ENCODE data around the gene CAMK1.

Gene CAMK1

DNA sequence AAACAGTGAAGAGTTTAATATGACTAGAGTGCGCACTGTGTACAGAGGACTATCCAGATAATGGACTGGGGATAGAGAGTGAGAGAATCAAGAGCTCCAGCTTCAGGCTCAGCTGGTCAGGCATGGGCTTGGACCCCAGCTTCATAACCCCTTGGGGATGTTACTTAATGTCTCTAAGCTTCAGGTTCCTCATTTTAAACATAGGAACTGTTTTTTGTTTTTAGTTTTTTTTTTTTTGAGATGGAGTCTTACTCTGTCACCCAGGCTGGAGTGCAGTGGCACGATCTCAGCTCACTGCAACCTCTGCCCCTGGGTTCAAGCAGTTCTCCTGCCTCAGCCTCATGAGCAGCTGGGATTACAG is 48.1 kb downstream of the CAMK1 start:
- Mint-ChIP-seq H3K4me3 (no peak overlapping the region), H3K4me1 (peaks cover under 1% of the 10 kb centered on the region), H3K27ac (ENCODE audit: low read depth) (no peak overlapping the region), H3K36me3 (ENCODE audit: insufficient read depth) (peaks cover 4% of the 10 kb centered on the region), H3K9me3 (no peaks in the 10 kb centered on the region), H3K27me3 (no peaks in the 10 kb centered on the region)
- no peak for DNase-seq (ENCODE audit: low spot score in 2 of 2)
- ATAC-seq (replicated peaks; ENCODE audit: extremely low read depth, poor library complexity, severe bottlenecking): no peak

DNA sequence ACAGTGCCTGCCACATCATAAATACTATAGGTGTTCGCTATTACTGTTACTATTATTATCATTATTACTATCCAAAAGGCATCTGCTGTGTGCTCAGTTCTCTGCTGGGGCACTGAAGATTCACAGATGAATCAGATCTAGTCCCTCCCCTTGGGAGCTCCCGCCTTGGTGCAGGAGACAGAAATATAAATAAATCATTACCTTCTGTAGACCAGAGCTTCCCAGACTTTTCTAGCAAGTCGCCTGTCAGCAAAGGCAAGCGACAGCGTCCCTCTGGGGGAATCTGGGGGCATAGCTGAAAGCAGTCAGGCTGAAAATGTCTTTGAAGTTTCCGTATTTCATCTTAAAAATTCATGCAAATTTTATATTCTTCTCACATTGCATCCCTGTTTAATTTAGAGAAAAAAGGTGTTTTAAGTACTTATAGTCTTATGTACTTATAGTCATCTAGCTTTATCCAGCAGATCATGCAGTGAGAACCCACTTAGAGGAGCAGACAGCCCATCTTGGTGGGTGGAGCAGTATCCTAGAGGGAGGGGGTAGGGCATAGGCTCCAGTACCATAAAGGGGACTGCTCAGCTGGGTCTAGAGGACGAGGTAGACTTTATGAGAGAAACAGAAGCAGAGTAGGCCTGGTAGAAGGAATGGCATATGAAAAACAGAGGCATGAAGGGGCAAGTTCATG is 48.6 kb downstream of the CAMK1 start:
- ATAC-seq (replicated peaks; ENCODE audit: extremely low read depth, poor library complexity, severe bottlenecking) (no peak), DNase-seq (ENCODE audit: low spot score in 2 of 2) (no peak)
- no peak overlapping the region for H3K27ac Mint-ChIP-seq (ENCODE audit: low read depth)

DNA sequence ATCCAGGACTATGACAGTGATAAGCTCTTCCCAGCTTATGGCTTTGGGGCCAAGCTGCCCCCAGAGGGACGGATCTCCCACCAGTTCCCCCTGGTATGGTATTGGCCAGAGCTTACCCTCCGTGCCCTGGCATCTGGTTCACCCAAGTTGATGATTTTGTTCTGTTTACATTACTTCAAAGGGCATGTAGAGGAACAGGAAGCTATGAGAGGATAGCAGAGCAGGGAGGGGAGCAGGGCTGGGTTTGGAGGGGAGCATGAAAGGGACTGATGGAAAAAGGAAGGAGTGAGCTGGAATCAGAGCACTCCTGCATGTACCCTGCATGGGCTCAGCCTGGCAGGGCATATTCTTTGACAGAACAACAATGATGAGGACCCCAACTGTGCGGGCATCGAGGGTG is 51.6 kb downstream of the CAMK1 start:
- Mint-ChIP-seq H3K36me3 (ENCODE audit: insufficient read depth) (no peaks in the 10 kb centered on the region), H3K27me3 (no peaks in the 10 kb centered on the region), H3K9me3 (no peaks in the 10 kb centered on the region), H3K4me3 (no peak overlapping the region), H3K4me1 (no peaks in the 10 kb centered on the region), H3K27ac (ENCODE audit: low read depth) (no peak overlapping the region)
- no peak for DNase-seq (ENCODE audit: low spot score in 2 of 2)
- no peak for ATAC-seq (replicated peaks; ENCODE audit: extremely low read depth, poor library complexity, severe bottlenecking)

More for the DNA sequence above, 48.6 kb downstream of the CAMK1 start:
- Mint-ChIP-seq H3K27me3 (no peaks in the 10 kb centered on the region), H3K4me1 (no peaks in the 10 kb centered on the region), H3K9me3 (no peaks in the 10 kb centered on the region), H3K4me3 (no peak overlapping the region), H3K36me3 (ENCODE audit: insufficient read depth) (peaks cover 4% of the 10 kb centered on the region)

DNA sequence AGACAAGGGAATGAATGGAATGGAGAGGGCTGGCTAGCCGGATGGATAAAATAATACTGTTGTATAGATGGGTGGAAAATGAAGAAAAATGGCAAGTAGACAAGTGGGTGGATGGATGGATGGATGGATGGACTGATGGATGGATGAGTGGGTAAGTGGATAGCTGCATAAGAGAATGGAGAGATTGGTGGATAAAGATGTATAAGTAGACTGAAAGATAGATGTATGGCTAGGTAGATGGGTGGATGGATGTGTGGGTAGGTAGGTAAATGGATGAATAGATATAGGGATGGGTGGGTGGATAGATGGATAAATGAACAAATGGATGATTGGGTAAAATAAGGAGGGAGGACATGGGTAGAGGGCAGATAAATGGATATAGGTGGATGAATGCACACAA is 52.2 kb downstream of the CAMK1 start:
- no peaks in the 10 kb centered on the region for H3K9me3 Mint-ChIP-seq
- no peak overlapping the region for H3K27ac Mint-ChIP-seq (ENCODE audit: low read depth)
- H3K4me3 Mint-ChIP-seq: no peak overlapping the region
- no peak for ATAC-seq (replicated peaks; ENCODE audit: extremely low read depth, poor library complexity, severe bottlenecking)
- no peaks in the 10 kb centered on the region for H3K4me1 Mint-ChIP-seq
- no peaks in the 10 kb centered on the region for H3K36me3 Mint-ChIP-seq (ENCODE audit: insufficient read depth)
- no peaks in the 10 kb centered on the region for H3K27me3 Mint-ChIP-seq
- no peak for DNase-seq (ENCODE audit: low spot score in 2 of 2)

DNA sequence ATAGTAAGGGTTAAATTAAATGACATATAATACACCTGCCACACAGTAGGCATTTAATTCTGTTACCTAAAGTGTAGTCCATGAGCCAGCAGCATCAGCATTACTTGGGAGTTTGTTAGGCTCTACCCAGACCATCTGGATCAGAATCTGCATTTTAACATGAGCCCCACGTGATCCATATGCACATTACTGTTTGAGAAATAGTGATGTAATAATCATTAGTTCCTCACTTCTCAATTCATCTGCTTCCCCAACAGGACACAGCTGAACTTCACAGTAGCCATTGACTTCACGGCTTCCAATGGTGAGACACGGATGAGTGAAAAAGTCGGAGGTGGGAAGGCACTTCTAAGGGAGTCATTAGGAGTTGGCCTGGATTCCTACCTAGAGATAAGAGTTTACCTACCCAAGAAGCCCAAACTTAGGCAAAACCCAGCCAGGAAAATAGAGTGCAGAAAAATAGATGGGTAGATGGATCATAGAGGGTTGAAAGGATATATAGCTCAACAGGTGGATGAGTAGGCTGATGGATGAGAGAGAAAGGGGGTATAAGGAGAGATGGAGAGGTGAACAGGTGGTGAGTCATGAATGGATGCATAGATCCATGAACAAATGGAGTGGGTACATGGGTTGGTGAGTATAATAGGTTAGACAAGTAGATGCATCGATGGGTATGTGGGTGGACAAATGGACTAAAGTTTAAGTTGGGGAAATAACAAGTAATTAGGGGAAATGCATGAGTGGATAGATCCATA is 52.8 kb downstream of the CAMK1 start:
- DNase-seq (ENCODE audit: low spot score in 2 of 2): no peak
- Mint-ChIP-seq H3K9me3 (no peaks in the 10 kb centered on the region), H3K27me3 (no peaks in the 10 kb centered on the region), H3K4me1 (no peaks in the 10 kb centered on the region), H3K27ac (ENCODE audit: low read depth) (no peak overlapping the region), H3K4me3 (no peak overlapping the region), H3K36me3 (ENCODE audit: insufficient read depth) (no peaks in the 10 kb centered on the region)
- ATAC-seq (replicated peaks; ENCODE audit: extremely low read depth, poor library complexity, severe bottlenecking): no peak

DNA sequence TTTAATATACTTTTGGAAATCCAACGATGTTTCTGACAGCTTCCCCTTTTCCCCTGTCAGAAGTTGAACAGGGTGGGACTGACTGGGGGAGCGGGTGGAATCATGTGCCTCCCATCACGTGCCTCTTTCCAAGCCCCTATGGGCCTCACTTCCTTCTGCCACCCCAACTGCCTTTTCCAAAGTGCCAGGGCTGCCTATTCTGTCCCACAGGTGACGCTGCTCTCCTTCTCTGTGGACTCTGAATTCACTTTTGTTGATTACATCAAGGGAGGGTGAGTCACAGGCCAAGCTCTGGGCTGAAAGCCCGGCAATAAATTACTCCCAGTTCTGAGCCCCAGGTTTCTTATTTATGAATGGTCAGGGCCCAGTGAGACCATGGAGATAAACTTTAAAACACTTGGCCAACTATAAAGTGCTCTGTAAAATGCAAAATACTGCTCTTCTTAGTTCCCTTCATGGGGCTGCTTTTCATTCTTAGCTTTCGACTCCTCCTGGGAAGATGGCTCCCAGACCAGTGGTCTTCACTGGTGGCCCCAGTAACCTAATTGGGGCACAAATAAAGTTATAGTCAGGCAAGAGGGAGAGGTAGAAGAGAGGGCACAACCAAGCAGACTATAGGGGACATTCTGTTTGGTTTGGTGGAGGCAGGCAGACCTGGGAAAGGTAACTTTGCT is 53.8 kb downstream of the CAMK1 start:
- ATAC-seq (replicated peaks; ENCODE audit: extremely low read depth, poor library complexity, severe bottlenecking) (peak; percentile 52), DNase-seq (ENCODE audit: low spot score in 2 of 2) (no peak)
- H3K4me3 Mint-ChIP-seq: no peak overlapping the region
- H3K4me1 Mint-ChIP-seq: no peaks in the 10 kb centered on the region
- no peaks in the 10 kb centered on the region for H3K9me3 Mint-ChIP-seq
- H3K36me3 Mint-ChIP-seq (ENCODE audit: insufficient read depth): no peaks in the 10 kb centered on the region
- no peaks in the 10 kb centered on the region for H3K27me3 Mint-ChIP-seq
- no peak overlapping the region for H3K27ac Mint-ChIP-seq (ENCODE audit: low read depth)

DNA sequence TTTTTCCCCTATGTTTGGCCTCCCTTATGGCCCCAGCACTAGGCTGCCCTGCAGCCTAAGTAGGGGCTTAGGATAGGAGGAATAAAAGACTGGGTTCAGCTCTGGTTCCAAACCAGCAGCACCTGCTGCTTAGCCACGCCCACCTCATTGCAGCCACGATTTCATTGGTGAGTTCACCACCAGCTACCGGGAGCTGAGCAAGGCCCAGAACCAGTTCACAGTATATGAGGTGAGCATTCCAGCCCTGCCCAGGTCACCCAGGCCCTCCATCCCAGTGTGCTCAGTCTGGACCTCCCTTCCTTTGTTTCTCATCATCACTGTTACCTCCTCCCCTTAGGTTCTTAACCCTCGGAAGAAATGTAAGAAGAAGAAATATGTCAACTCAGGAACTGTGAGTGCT is 54.6 kb downstream of the CAMK1 start:
- no peak for ATAC-seq (replicated peaks; ENCODE audit: extremely low read depth, poor library complexity, severe bottlenecking)
- Mint-ChIP-seq H3K27me3 (no peaks in the 10 kb centered on the region), H3K4me3 (no peak overlapping the region), H3K36me3 (ENCODE audit: insufficient read depth) (no peaks in the 10 kb centered on the region), H3K27ac (ENCODE audit: low read depth) (no peak overlapping the region), H3K4me1 (no peaks in the 10 kb centered on the region), H3K9me3 (no peaks in the 10 kb centered on the region)
- DNase-seq (ENCODE audit: low spot score in 2 of 2): no peak

DNA sequence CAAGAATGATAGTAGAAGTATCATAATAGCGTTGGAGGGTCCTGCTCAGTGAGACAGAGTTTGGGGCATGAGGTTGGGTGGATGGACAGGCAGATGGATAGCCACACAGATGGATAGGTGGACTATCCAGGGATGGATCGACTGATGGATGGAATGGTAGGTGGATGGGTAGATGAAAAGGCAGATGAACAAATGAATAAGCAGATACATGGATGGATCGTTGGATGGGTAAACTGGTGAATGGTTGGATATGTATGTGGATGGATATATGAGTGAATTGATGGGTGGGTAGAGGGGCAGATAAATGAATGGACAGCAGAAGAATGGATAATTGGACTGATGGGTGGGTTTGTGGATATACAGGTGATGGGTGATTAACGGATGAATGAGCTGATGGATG is 56.6 kb downstream of the CAMK1 start:
- no peak for ATAC-seq (replicated peaks; ENCODE audit: extremely low read depth, poor library complexity, severe bottlenecking)
- H3K27me3 Mint-ChIP-seq: no peaks in the 10 kb centered on the region

DNA sequence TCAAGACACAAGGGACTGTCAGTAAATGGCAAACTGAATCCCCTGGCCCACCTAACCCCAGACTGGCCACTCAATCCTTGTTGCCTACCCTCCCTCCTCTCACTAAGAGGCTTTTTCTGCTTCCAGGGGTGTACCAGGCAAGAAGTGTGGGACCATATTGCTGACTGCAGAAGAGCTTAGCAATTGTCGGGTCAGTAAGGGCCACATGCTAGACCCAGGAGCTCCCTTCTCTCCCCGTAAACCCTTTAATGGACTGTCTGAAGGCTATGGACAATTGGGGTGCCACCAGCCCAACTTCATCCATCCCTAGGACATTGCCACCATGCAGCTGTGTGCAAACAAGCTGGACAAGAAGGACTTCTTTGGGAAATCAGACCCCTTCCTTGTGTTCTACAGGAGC is 57.3 kb downstream of the CAMK1 start:
- H3K27ac Mint-ChIP-seq (ENCODE audit: low read depth): no peak overlapping the region
- H3K9me3 Mint-ChIP-seq: no peaks in the 10 kb centered on the region
- ATAC-seq (replicated peaks; ENCODE audit: extremely low read depth, poor library complexity, severe bottlenecking) (no peak), DNase-seq (ENCODE audit: low spot score in 2 of 2) (no peak)
- no peak overlapping the region for H3K4me3 Mint-ChIP-seq
- no peaks in the 10 kb centered on the region for H3K36me3 Mint-ChIP-seq (ENCODE audit: insufficient read depth)
- no peaks in the 10 kb centered on the region for H3K4me1 Mint-ChIP-seq
- no peaks in the 10 kb centered on the region for H3K27me3 Mint-ChIP-seq

More for the DNA sequence above, 56.6 kb downstream of the CAMK1 start:
- Mint-ChIP-seq H3K4me3 (no peak overlapping the region), H3K9me3 (no peaks in the 10 kb centered on the region), H3K4me1 (no peaks in the 10 kb centered on the region), H3K36me3 (ENCODE audit: insufficient read depth) (no peaks in the 10 kb centered on the region), H3K27ac (ENCODE audit: low read depth) (no peak overlapping the region)
- no peak for DNase-seq (ENCODE audit: low spot score in 2 of 2)

DNA sequence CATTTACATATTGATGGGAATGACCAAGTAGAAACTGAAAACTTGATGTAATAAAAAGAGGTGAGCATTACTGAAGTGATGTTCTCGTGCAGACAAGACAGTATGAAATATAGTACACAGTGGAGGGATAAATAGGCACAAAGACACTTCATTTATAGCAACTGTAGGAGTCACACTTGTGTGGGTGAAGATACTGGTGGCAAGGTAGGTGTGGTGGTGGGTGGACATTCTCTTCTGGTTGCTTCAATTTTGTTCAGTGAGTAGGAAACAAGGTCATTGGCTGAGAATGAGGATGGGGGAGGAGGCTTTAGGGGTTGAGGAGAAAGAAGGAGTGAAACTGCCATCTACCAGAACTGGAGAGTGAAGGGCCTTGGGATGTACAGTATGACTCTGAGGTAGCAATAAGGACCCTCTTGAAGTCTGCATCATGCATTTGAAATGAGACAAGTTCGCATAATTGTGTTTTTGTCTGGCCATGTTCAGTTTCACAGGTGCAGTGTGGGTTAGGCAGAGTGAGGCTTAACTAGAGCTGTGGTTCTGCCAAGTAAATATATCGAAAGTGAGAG is 59.5 kb downstream of the CAMK1 start:
- ATAC-seq (replicated peaks; ENCODE audit: extremely low read depth, poor library complexity, severe bottlenecking): no peak
- peaks cover 10% of the 10 kb centered on the region for H3K27me3 Mint-ChIP-seq
- H3K27ac Mint-ChIP-seq (ENCODE audit: low read depth): no peak overlapping the region
- no peaks in the 10 kb centered on the region for H3K36me3 Mint-ChIP-seq (ENCODE audit: insufficient read depth)
- no peaks in the 10 kb centered on the region for H3K4me1 Mint-ChIP-seq
- no peak overlapping the region for H3K4me3 Mint-ChIP-seq
- DNase-seq (ENCODE audit: low spot score in 2 of 2): no peak
- no peaks in the 10 kb centered on the region for H3K9me3 Mint-ChIP-seq
